Left ventricle myocardium inferior (tissue), 1 donor: ENCODE measurements around the gene ADGRL4. TPM values are rescaled to one million over a fixed set of nuclear protein-coding genes. Genes with fewer than 3 reads are reported as not detected.
"Not testable (repeated sequence)": the region's sequence is repeated elsewhere in the genome, so short reads cannot be mapped to it uniquely, and the experiment has no call there.

ENCODE experiments used
- DNase-seq: peaks from one replicate; pipeline ENCODE4 v3.0.0-alpha.2; 2020
- H3K27ac ChIP-seq: fragments of 200-600 bp; replicated peaks from 2 replicates; pipeline ENCODE4 v1.8.0; 2021
- H3K27me3 ChIP-seq: fragments of 200-600 bp; 2 replicates; pipeline ENCODE4 v1.8.0; 2021; ENCODE audit warnings: low read depth
- H3K36me3 ChIP-seq: fragments of 200-600 bp; 2 replicates; pipeline ENCODE4 v1.8.0; 2021
- H3K4me1 ChIP-seq: fragments of 200-600 bp; 2 replicates; pipeline ENCODE4 v1.8.0; 2021
- H3K4me3 ChIP-seq: fragments of 200-600 bp; 2 replicates; pipeline ENCODE4 v1.8.0; 2021; ENCODE audit warnings: mild to moderate bottlenecking, moderate library complexity
- H3K9me3 ChIP-seq: fragments of 200-600 bp; replicated peaks from 2 replicates; pipeline ENCODE4 v1.8.0; 2021
- intact Hi-C: fragments of 100-400 bp; cut with micrococcal nuclease; formaldehyde crosslinking; loops from one replicate; pipeline ENCODE4 v1.11.0; 2022
- total RNA-seq: library from RNA; stranded (reverse); fragmentation: NEBNext Ultra II Directional; extraction: Animal tissue kit (Norgen Biotek cat#: 25700); gene quantifications from one replicate; pipeline ENCODE4 v1.2.1, GENCODE V29; 2021
- TF ChIP-seq, protein P1 (sequence below): fragments of 200-600 bp; IDR thresholded peaks from 2 replicates; pipeline ENCODE4 v1.8.0; 2021; ENCODE audit warnings: antibody characterized with exemption, mild to moderate bottlenecking, borderline replicate concordance
- donor health status: DM: no; HTN: yes; CAD: no; lungs with severe emphysema.

The ADGRL4 gene
- total RNA-seq, 1 donor from 2014 or later, result 19.3 TPM

DNA sequence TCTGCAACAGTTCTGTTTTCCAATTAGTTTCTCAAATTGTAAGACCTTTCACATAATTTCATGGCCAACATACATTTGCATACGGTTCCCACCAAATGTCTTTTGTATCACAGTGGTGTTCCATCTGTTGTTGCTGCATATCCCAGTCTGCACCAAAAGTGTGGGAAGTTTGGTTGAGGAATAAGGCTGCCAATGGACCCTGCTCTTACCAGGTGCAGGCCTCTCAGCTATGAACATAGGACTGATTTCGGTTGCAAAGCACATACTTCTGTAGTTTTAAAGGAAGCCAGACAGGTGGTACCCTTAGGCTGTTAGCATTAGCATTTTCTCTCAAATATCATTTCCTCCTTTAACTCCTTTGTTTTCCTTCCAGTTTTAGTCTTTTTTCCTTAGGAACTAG lies 33.8 kb downstream of the ADGRL4 start:
- Histone ChIP-seq H3K27me3 (no peaks in the 10 kb centered on the region), H3K27ac (no peak overlapping the region), H3K4me3 (no peak overlapping the region), H3K36me3 (no peaks in the 10 kb centered on the region), H3K9me3 (peaks cover 10% of the 10 kb centered on the region), H3K4me1 (peaks cover 4% of the 10 kb centered on the region)
- DNase-seq, result no peak
- TF ChIP-seq, protein P1, sequence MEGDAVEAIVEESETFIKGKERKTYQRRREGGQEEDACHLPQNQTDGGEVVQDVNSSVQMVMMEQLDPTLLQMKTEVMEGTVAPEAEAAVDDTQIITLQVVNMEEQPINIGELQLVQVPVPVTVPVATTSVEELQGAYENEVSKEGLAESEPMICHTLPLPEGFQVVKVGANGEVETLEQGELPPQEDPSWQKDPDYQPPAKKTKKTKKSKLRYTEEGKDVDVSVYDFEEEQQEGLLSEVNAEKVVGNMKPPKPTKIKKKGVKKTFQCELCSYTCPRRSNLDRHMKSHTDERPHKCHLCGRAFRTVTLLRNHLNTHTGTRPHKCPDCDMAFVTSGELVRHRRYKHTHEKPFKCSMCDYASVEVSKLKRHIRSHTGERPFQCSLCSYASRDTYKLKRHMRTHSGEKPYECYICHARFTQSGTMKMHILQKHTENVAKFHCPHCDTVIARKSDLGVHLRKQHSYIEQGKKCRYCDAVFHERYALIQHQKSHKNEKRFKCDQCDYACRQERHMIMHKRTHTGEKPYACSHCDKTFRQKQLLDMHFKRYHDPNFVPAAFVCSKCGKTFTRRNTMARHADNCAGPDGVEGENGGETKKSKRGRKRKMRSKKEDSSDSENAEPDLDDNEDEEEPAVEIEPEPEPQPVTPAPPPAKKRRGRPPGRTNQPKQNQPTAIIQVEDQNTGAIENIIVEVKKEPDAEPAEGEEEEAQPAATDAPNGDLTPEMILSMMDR, result no peak
- intact Hi-C loops, result no loop called here

DNA sequence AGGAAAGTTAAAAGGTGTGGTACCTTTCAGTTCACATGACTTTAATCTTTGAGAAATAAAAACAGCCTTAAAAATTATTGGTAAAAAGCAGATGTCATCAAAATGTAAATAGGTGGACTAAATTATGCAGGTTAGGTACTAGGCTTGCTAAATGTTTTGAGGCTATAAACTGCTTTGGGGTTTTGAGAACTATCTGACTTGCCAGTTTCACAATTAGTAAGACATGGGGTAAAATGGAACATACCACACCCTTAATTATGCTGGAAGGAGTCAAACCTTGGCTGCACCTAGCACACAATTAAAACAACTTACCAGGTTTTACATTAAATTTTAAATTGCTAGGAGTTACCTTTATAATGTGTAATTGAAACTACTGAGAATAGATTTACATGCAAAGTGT lies 39.4 kb downstream of the ADGRL4 start:
- H3K36me3 ChIP-seq, H3K27ac ChIP-seq, H3K4me3 ChIP-seq, DNase-seq, H3K27me3 ChIP-seq, H3K4me1 ChIP-seq, intact Hi-C loops: not testable (repeated sequence)
- peaks cover 37% of the 10 kb centered on the region for H3K9me3 ChIP-seq

DNA sequence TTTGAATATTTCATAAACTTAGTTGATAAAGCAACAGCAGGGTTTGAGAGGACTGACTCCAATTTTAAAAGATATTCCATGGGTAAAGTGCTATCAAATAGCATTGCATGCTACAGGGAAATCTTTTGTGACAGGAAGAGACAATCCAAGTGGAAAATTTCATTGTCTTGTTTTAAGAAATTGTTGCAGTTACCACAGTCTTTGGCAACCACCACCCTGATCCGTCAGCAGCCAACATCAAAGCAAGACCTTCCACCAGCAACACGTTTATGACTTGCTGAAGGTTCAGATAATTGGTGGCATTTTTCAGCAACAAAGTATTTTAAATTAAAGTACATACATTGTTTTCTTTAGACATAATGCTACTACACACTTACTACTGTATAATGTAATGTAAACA lies 47.8 kb downstream of the ADGRL4 start:
- no peak for DNase-seq
- Histone ChIP-seq H3K36me3 (no peaks in the 10 kb centered on the region), H3K27me3 (no peaks in the 10 kb centered on the region), H3K9me3 (peaks cover 13% of the 10 kb centered on the region), H3K4me1 (no peaks in the 10 kb centered on the region), H3K4me3 (no peak overlapping the region), H3K27ac (no peak overlapping the region)
- TF ChIP-seq, protein P1, result no peak
- intact Hi-C loops, result no loop called here

- H3K4me1 ChIP-seq, result no peaks in the 10 kb centered on the region
- H3K27me3 ChIP-seq, result no peaks in the 10 kb centered on the region
- H3K9me3 ChIP-seq, result no peaks in the 10 kb centered on the region
- TF ChIP-seq, protein P1, result no peak
- H3K4me3 ChIP-seq, result no peak overlapping the region
- no peaks in the 10 kb centered on the region for H3K36me3 ChIP-seq
- no peak for DNase-seq
- intact Hi-C loops, result no loop called here
- no peak overlapping the region for H3K27ac ChIP-seq
Measured at GRCh38 chr1:78950826-78951225, 55.7 kb downstream of the ADGRL4 start.

- intact Hi-C loops, result no loop called here
- TF ChIP-seq, protein P1, result no peak
- Histone ChIP-seq H3K9me3 (no peaks in the 10 kb centered on the region), H3K27me3 (no peaks in the 10 kb centered on the region), H3K4me3 (no peak overlapping the region), H3K4me1 (no peaks in the 10 kb centered on the region), H3K27ac (no peak overlapping the region), H3K36me3 (no peaks in the 10 kb centered on the region)
- DNase-seq, result no peak
Measured at GRCh38 chr1:78949227-78949626, 57.3 kb downstream of the ADGRL4 start.

- Histone ChIP-seq H3K27ac (no peak overlapping the region), H3K27me3 (no peaks in the 10 kb centered on the region), H3K36me3 (no peaks in the 10 kb centered on the region), H3K4me1 (no peaks in the 10 kb centered on the region), H3K9me3 (no peaks in the 10 kb centered on the region), H3K4me3 (no peak overlapping the region)
- TF ChIP-seq, protein P1, result no peak
- intact Hi-C loops, result no loop called here
- no peak for DNase-seq
Measured at GRCh38 chr1:78919150-78919549, 87.4 kb downstream of the ADGRL4 start.
